Heart right ventricle (tissue), 16 donors: ENCODE data around the gene DCST1. TPM values are rescaled to one million over a fixed set of nuclear protein-coding genes. Genes with fewer than 3 reads are reported as not detected.

Experiments used
- ATAC-seq, 8 donors: fragments of 200-7000 bp; cut with Tn5 transposase; one replicate each; pipeline ENCODE4 v1.9.1; 2020; ENCODE audit warnings: mild to moderate bottlenecking in 8 of 8, moderate library complexity in 8 of 8, moderate number of reproducible peaks in 1 of 8
- DNase-seq, 2 donors: peaks; one replicate each; pipeline ENCODE4 v3.0.0-alpha.2; 2020
- H3K27ac ChIP-seq, 10 donors: fragments of 200-600 bp; sonication (generic) in 2 of 10; one replicate each; pipeline versions ENCODE4 v1.5.0 to v1.8.0; 2020 to 2022; ENCODE audit warnings: mild to moderate bottlenecking in 3 of 10
- H3K27me3 ChIP-seq, 7 donors: fragments of 200-600 bp; one replicate each; pipeline ENCODE4 v1.8.0; 2021 to 2022; ENCODE audit warnings: mild to moderate bottlenecking in 2 of 7
- H3K36me3 ChIP-seq, 9 donors: fragments of 200-600 bp; sonication (generic) in 1 of 9; one replicate each; pipeline versions ENCODE4 v1.5.0 to v1.8.0; 2020 to 2022; ENCODE audit warnings: mild to moderate bottlenecking in 2 of 9
- H3K4me1 ChIP-seq, 9 donors: fragments of 200-600 bp; sonication (generic) in 1 of 9; one replicate each; pipeline versions ENCODE4 v1.5.0 to v1.8.0; 2020 to 2022; ENCODE audit warnings: mild to moderate bottlenecking in 4 of 9
- H3K4me3 ChIP-seq, 10 donors: fragments of 200-600 bp; sonication (generic) in 2 of 10; one replicate each; pipeline versions ENCODE4 v1.5.0 to v1.8.0; 2020 to 2022; ENCODE audit warnings: mild to moderate bottlenecking in 7 of 10, moderate library complexity in 2 of 10
- H3K9me3 ChIP-seq, 11 donors: fragments of 200-600 bp in 10 of 11; sonication (generic) in 2 of 11; one replicate each; pipeline versions ENCODE4 v1.5.0 to v1.8.0; 2013 to 2022; ENCODE audit warnings: mild to moderate bottlenecking in 2 of 11, control low read depth in 1 of 11, moderate library complexity in 1 of 11
- CTCF ChIP-seq, 9 donors: fragments of 200-600 bp; sonication (generic) in 2 of 9; IDR thresholded peaks; one replicate each; pipeline versions ENCODE4 v1.5.0 to v1.8.0; 2021 to 2022; ENCODE audit warnings: antibody characterized with exemption in 9 of 9, mild to moderate bottlenecking in 5 of 9, moderate library complexity in 1 of 9
- WGBS, 2 donors: extraction: QIAGEN DNeasy Blood & Tissue Kit; methylation state at CpG; one replicate each; pipeline ENCODE4 v1.1.7; 2013; ENCODE audit warnings: inconsistent platforms in 1 of 2; 5-methylcytosine and 5-hydroxymethylcytosine counted together
- intact Hi-C, 10 donors: fragments of 100-400 bp; cut with DNase I; formaldehyde crosslinking; loops; one replicate each; pipeline versions ENCODE4 v1.11.1 to v1.14.2; 2022
- polyA plus RNA-seq, 2 donors: library from polyadenylated mRNA; stranded (reverse); fragments of 200-250 nt; gene quantifications; one replicate each; pipeline ENCODE4 v1.2.3, GENCODE V29; 2013
- total RNA-seq, 10 donors: library from RNA; stranded (reverse); fragmentation: NEBNext Ultra II Directional in 3 of 10; extraction: Animal tissue kit (Norgen Biotek cat#: 25700) in 3 of 10; gene quantifications; one replicate each; pipeline versions ENCODE4 v1.2.1 to v1.2.4, GENCODE V29; 2021 to 2023
- donor health status: Arrhythmogenic right ventricular cardiomyopathy.
- donor health status: ischemic (EF 13 %, LVEDD 7.1; RV severe dilation, severe dysfunction).
- donor health status: healthy with polysubstance abuse.
- donor health status: DM: no; HTN: yes; CAD: no.
- donor health status: DM: no; HTN: no; CAD: no.
- donor health status: ischemic (EF 25% LVEDD 6.9; RV normal size, moderate dysfunction).
- donor health status: ischemic (EF 25% LVEDD 5.7; RV mildly dilated, moderate dysfunction).
- donor health status: healthy.
- donor health status: DM: yes; HTN: yes; CAD: no.
- donor health status: Ischemic cardiomyopathy.
- donor health status: ischemic (EF 35%, LVEDD 5.7; RV mildly dilated, moderate dysfunction).
- donor health status: nonischemic (EF 11% LVEDD 7.7; RV severe dilation, severe dysfunction).
- donor health status: DM: yes; HTN: yes; CAD: no.
- donor health status: PGD.
- donor health status: ischemic (EF 29% LVEDD 5.4; RV normal size, mild dysfunction).
- donor health status: nonischemic (EF 23%, LVEDD 6.1; RV moderate dilation, normal function).

Gene DCST1
- total and polyA plus RNA-seq, 12 donors = 0.29 TPM; not detected in 11

GRCh38 chr1:155072531-155073289 is 39.1 kb downstream of the DCST1 start:
- peaks cover 0 to 20% (median 18%) of the 10 kb centered on the region in 9 donors for H3K4me1 ChIP-seq
- DNase-seq = no peak
- H3K4me3 ChIP-seq = no peak overlapping the region
- no peaks in the 10 kb centered on the region for H3K9me3 ChIP-seq
- WGBS, 2 donors = 59 to 61% methylated on average over 7 of the region's 7 CpGs
- no peak overlapping the region for H3K27ac ChIP-seq
- intact Hi-C loops = no loop called here
- peaks cover 0 to 10% (median 0%) of the 10 kb centered on the region in 9 donors for H3K36me3 ChIP-seq
- H3K27me3 ChIP-seq = no peaks in the 10 kb centered on the region
- ATAC-seq = no peak
- TF ChIP-seq CTCF (IDR thresholded peaks at IDR 0.05) = no peak

- intact Hi-C loops = no loop called here
- DNase-seq (no peak), ATAC-seq (no peak)
- no peak for TF ChIP-seq CTCF (IDR thresholded peaks at IDR 0.05)
- Histone ChIP-seq H3K27me3 (peaks cover 0 to 8% (median 0%) of the 10 kb centered on the region in 7 donors), H3K4me3 (no peak overlapping the region), H3K27ac (no peak overlapping the region), H3K9me3 (no peaks in the 10 kb centered on the region), H3K36me3 (peaks cover 0 to 10% (median 0%) of the 10 kb centered on the region in 9 donors), H3K4me1 (peaks cover 0 to 24% (median 18%) of the 10 kb centered on the region in 9 donors)
- WGBS, 2 donors = 92 to 93% methylated on average over 3 of the region's 3 CpGs
Measured at GRCh38 chr1:155073377-155074242, 40.0 kb downstream of the DCST1 start.

- Histone ChIP-seq H3K27ac (no peak overlapping the region), H3K9me3 (no peaks in the 10 kb centered on the region), H3K27me3 (peaks cover 10 to 27% (median 13%) of the 10 kb centered on the region in 7 donors), H3K4me1 (peaks cover 16 to 38% (median 27%) of the 10 kb centered on the region in 9 donors), H3K36me3 (no peaks in the 10 kb centered on the region), H3K4me3 (no peak overlapping the region)
- intact Hi-C loops = no loop called here
- DNase-seq (no peak), ATAC-seq (no peak)
- WGBS, 2 donors = 74 to 76% methylated on average over 5 of the region's 5 CpGs
- no peak for TF ChIP-seq CTCF (IDR thresholded peaks at IDR 0.05)
Measured at GRCh38 chr1:155075535-155075934, 41.9 kb downstream of the DCST1 start.

GRCh38 chr1:155076371-155076770 is 42.7 kb downstream of the DCST1 start:
- H3K4me1 ChIP-seq = peaks cover 21 to 38% (median 29%) of the 10 kb centered on the region in 9 donors
- ATAC-seq (no peak), DNase-seq (no peak)
- H3K27me3 ChIP-seq = peaks cover 18 to 35% (median 21%) of the 10 kb centered on the region in 7 donors
- intact Hi-C loops = no loop called here
- WGBS, 2 donors = 78% methylated on average over 1 of the region's 1 CpG
- no peak overlapping the region for H3K27ac ChIP-seq
- H3K4me3 ChIP-seq = no peak overlapping the region
- no peak for TF ChIP-seq CTCF (IDR thresholded peaks at IDR 0.05)
- no peaks in the 10 kb centered on the region for H3K9me3 ChIP-seq
- H3K36me3 ChIP-seq = no peaks in the 10 kb centered on the region
